HG03342 (cell line): Measurements from ENCODE around the gene PPP1R7.

ENCODE experiments used
- ATAC-seq: cut with Tn5 transposase; IDR thresholded peaks from one replicate; pipeline ENCODE4 v1.9.1; 2021; ENCODE audit warnings: mild to moderate bottlenecking, moderate library complexity; ENCODE audit not compliant: unreplicated experiment

Gene PPP1R7

DNA sequence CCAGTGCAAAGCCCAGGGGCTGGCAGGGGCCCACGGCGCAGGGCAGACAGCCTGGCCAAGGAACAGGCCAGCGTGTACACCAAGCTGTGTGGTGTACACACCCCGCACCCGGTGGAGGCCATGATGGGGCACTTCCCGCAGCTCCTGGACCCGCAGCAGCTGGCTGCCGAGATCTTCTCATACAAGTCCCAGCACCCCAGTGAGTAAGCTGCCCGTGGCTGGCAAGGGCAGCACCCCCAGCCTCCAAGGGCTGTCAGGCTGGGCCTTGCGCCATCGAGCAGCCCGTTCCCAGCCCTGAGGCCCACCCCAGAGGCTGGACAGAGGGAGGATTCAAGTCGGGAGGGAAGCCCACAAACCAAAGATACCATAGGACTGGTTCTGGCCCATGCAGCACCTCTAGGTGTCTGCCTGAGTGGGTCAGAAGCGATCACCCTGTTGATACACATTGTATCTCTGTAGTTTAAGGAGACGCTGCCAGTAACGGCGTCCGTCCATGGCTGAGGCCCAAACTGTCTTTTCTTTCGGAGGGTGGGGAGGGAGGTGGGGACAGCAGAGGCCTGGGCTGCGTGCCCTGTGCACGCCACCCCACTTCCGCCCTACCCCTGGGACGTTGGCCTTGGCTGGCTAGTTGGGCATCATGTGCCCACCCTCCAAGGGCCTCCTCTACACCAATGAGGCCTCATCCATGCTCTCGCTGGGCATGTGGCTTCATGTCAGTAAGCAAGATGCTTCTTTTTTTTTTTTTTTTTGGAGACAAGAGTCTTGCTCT lies 31.3 kb upstream of the PPP1R7 start:
- no peak for ATAC-seq

DNA sequence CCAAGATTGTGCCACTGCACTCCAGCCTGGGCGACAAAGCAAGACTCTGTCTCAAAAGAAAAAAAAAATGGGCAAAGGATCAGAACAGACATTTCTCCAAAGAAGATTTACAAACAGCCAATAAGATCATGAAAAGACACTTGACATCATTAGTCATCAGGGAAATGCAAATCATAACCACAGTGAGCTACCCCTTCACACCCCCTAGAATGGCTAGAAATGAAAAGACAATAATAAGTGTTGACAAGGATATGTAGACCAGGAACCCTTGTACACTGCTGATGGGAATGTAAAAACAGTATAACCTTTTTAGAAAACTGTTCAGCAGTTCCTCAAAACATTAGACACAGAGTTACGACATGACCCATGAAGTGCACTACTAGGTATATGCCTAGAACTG lies 29.8 kb upstream of the PPP1R7 start:
- no peak for ATAC-seq

DNA sequence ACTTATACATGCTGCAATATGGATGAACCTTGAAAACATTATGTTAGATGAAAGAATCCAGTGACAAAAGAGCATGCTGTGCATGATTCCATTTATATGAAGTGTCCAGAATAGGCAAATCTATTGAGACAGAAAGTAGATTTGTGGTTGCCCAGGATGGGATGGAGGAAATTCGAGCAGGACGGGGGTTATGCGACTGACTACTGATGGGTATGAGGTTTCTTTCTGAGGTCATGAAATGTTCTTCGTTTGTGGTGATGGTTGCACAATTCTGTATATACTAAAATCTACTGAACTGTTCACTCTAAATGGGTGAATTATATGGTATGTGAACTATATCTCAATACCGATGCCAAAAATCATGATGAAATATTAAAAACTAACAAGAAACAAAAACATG lies 29.3 kb upstream of the PPP1R7 start:
- ATAC-seq, result no peak

DNA sequence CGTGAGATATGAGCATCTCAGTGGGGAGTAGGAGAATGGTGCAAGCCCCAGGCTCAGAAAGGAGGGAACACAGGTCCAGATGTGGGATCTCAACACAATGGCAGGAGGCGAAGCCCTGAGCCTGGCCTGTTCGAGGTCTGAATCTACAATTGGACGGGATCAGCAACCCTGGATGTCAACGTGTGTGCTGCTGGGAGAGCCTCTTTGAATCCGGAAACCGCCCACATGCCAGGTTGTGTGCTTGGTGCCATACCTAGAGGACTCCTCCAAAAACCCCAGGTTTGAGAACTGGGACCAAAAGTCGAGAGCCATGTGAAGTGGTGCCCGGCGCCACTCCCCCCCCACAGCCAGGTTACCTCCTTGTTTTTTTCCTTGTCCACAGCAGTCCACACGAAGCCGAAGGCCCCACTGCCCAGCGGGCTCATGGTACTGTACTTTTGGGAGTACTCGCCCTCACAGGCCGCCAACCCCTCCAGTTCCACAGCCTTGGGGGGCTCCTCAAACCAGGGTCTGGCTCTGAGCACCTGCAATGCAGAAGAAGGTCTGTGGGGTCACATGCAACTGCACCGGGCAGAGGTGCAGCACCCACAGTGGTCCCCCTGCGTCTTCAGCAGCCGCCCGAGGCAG lies 27.8 kb upstream of the PPP1R7 start:
- ATAC-seq, result no peak

GRCh38 chr2:241123816-241124536 lies 26.3 kb upstream of the PPP1R7 start:
- ATAC-seq, result no peak

GRCh38 chr2:241125626-241126025 lies 24.6 kb upstream of the PPP1R7 start:
- no peak for ATAC-seq

DNA sequence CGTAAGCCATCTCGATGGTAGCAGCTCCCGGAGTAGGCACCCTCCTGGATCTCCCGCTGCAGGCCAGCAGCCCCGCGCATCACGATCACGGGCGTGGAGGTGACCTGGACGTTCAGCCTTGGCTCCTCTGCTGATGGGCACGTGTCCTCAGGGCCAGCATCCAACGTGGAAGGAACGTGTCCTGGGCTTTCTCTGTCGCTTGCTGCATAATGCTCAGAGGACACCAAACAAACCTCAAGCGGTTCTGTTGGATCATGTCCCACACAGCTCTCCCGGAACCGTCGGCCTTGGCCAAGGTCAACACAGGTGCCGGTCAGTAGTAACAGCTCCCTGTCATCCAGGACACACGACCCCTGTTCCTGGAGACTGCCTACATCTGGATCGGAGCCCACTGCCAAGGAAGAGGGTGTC lies 24.1 kb upstream of the PPP1R7 start:
- no peak for ATAC-seq

GRCh38 chr2:241126771-241127202 lies 23.5 kb upstream of the PPP1R7 start:
- ATAC-seq, result no peak

- ATAC-seq, result no peak
Measured at GRCh38 chr2:241128266-241128665, 22.0 kb upstream of the PPP1R7 start.

DNA sequence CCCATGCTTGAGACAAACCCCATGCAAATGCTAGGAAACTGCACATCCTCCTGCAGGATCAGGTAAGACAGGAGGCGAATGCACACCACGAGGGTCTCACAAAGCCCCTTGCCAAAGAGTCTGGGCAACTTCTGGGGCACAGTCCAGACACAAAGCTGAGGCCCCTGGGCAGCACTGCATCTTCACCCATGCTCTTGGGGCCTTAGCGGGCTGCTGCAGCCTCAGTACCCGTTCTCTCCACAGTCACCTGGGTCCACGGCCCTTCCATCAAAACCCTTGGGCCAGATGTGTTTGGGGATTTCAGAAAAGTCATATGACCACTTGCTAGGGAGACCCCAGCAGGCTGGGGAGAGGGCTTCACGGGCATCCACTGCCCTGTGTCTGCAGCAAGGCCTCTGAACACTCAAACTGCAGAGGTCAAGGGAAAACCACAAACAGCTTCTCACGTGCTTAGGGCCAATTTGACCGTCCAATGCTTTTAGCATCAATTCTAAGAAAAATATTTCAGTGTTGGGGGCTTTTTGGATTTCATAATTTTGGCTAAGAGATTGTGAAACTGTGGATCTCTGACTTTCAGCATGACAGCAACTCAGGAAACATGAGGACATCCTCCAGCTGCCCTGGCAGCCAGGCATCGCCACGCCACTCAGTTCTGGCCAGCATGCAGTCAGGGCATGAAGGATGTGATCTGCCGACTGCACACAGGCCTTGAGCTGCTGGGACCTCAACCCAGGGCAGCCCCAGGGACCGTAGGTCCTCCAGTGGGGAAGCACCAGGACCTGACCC lies 21.0 kb upstream of the PPP1R7 start:
- ATAC-seq, result no peak

- no peak for ATAC-seq
Measured at GRCh38 chr2:241130316-241130715, 20.0 kb upstream of the PPP1R7 start.

GRCh38 chr2:241131531-241131930 lies 18.7 kb upstream of the PPP1R7 start:
- no peak for ATAC-seq

- no peak for ATAC-seq
Measured at GRCh38 chr2:241132538-241133435, 17.5 kb upstream of the PPP1R7 start.

DNA sequence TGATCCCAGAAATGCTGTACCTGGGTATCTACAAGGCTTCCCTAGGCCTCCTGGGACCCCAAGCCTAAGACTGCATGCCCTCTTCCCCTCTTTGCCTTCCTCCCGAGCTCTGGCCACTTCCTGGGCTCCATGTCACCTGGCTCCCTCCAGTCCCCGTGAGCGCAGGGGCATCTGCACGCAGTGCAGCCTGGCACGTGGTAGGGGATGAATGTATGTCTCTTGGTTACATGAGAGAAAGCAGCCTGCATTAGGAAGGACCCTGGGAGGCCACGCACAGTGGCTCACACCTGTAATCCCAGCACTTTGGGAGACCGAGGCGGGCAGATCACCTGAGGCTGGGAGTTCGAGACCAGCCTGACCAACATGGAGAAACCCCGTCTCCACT lies 16.8 kb upstream of the PPP1R7 start:
- ATAC-seq, result no peak

DNA sequence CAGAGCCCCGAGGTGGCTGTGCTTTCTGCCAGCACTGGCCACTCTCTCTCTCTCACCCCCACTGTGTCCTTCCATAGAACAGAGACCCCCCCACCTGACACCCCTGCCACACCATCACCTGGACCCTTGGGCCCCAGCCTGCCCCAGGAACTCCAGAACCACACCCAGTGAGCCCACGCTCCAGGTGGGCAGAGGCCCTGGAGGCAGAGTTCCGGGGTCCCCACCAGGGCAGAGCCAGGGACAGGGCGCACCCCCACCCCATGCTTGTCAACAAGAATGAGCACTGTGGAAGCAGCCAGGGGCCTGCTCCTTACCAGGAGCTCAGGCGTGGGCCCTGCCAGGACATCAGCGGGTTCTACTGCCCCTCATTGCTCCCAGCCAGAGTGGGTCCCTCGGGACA lies 15.6 kb upstream of the PPP1R7 start:
- ATAC-seq, result no peak

- no peak for ATAC-seq
Measured at GRCh38 chr2:241135737-241136136, 14.5 kb upstream of the PPP1R7 start.

- no peak for ATAC-seq
Measured at GRCh38 chr2:241136191-241136590, 14.1 kb upstream of the PPP1R7 start.

DNA sequence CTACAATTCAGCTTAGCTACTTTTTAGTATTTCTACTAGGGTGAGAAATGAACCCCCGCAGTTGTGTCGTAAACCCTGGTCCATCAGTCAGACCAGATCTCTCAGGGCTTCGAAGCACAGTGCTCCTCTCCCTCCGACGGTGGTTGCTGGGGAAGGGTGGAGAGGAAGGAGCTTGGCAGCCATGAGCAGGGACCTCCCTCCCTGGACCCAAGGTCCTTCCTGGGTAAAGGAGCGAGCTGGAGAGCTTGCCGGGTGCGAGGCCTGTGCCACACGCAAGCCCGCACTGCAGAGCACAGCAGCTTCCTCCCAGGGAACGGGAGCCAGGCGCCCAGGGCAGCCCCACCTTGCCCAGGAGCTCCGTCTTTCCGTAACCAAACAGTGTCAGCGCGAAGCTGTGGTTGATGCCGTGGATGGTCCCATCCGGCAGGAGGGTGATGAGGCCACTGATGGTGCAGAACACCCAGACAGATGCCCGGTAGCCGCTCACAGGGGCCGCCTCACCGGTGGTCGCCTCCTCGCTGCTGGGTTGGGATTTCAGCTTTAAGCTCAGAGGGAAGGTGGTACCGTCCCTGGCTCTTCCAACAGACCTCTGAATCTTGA lies 13.5 kb upstream of the PPP1R7 start:
- ATAC-seq, result no peak

DNA sequence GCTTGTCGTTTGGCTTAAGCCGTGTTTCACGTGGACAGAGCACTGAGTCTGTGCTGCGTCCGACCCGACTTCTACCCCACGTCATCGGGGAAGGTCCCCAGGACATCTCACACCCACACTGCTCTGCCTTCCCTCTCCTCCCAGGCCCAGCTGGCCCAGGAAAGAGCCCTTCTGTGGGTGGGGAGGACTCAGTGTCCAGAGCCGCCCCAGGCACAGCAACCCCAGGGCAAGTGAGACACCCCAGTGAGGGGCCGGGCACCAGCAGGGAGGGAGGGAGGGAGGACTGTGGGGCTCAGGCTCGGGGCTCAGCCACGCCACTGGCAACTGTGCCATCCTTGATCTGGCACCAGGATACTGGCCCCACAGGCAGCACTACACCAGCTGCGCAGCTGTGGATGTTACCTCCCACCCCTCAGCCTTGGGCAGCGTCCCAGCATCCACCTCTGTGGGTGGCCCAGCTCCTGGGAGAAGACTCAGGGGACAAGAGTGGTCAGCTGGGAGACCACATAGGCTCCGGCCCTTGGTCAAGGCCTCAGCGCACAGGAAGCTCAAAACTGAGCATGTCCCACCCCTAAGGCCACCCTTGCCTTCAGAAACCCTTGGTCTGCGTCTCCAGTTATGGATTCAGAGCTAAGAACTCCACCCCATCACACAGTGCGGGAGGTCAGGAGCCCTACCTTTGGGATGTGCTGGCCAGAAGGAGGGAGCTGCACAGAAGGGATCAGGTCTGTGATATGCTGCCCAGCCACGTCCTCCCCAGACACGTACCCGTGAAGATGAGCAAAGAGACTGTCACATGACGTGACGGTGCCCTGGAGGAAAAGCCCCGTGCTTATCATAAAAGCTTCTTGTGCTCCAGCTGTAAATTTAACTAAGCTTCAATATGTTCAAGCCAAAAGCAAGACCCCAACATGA lies 12.7 kb upstream of the PPP1R7 start:
- no peak for ATAC-seq
